Adrenal gland (tissue), 5 donors: ENCODE results near the gene TUBGCP6.

Source experiments
- POLR2A ChIP-seq, 2 donors: fragments of 450-650 bp; IDR thresholded peaks; one replicate each; pipeline ENCODE4 v1.6.1; 2017; ENCODE audit warnings: antibody characterized with exemption in 2 of 2, mild to moderate bottlenecking in 2 of 2, moderate library complexity in 1 of 2
- TF ChIP-seq, protein P1 (sequence below), 6 experiments: fragments of 450-650 bp in 4 of 6; fragments of 200-600 bp in 2 of 6; sonication (generic) in 1 of 6; IDR thresholded peaks; 1 replicate in 5 of 6; 2 replicates in 1 of 6; pipeline versions ENCODE4 v1.5.1 to v1.8.0; 2016 to 2021; ENCODE audit warnings: antibody characterized with exemption in 6 of 6, mild to moderate bottlenecking in 2 of 6, moderate library complexity in 1 of 6
- donor health status: DM: no; HTN: no; CAD: no.

DNA sequence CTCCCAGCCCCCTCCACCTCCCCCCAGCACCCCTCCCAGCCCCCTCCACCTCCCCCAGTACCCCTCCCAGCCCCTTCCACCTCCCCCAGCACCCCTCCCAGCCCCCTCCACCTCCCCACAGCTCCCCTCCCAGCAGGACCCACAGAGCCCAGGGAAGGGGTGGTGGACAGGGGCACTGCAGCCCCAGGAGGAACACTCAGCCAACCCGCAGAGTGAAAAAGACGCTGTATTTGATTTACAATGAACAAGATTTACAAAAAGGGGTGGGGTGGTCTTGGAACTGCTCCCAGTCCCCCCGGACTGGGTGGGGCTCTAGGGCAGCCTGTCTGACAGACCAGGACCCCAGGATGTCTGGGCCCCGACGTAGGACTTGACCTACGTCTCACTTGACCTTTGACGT, 29.9 kb upstream of the TUBGCP6 start:
- TF ChIP-seq, protein P1, sequence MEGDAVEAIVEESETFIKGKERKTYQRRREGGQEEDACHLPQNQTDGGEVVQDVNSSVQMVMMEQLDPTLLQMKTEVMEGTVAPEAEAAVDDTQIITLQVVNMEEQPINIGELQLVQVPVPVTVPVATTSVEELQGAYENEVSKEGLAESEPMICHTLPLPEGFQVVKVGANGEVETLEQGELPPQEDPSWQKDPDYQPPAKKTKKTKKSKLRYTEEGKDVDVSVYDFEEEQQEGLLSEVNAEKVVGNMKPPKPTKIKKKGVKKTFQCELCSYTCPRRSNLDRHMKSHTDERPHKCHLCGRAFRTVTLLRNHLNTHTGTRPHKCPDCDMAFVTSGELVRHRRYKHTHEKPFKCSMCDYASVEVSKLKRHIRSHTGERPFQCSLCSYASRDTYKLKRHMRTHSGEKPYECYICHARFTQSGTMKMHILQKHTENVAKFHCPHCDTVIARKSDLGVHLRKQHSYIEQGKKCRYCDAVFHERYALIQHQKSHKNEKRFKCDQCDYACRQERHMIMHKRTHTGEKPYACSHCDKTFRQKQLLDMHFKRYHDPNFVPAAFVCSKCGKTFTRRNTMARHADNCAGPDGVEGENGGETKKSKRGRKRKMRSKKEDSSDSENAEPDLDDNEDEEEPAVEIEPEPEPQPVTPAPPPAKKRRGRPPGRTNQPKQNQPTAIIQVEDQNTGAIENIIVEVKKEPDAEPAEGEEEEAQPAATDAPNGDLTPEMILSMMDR (IDR thresholded peaks at IDR 0.05): no peak
- no peak for TF ChIP-seq POLR2A (IDR thresholded peaks at IDR 0.05)
